IMR-90 (cell line): ENCODE data around the gene NTSR1.

Source experiments
- BHLHE40 ChIP-seq: fragments of 150-350 bp; IDR thresholded peaks from 2 replicates; pipeline ENCODE4 v1.6.1; 2016; ENCODE audit warnings: mild to moderate bottlenecking, low read depth, low read length
- CHD1 ChIP-seq: IDR thresholded peaks from 2 replicates; pipeline ENCODE4 v1.6.1; 2012; ENCODE audit warnings: low read depth, low read length, improper control_type of control experiment
- MAFK ChIP-seq: IDR thresholded peaks from 2 replicates; pipeline ENCODE4 v1.6.1; 2012; ENCODE audit warnings: low read depth, low read length, improper control_type of control experiment
- MAZ ChIP-seq: IDR thresholded peaks from 2 replicates; pipeline ENCODE4 v1.6.1; 2012; ENCODE audit warnings: low read depth, mild to moderate bottlenecking, low read length, improper control_type of control experiment, moderate library complexity, borderline replicate concordance
- POLR2A ChIP-seq: IDR thresholded peaks from 2 replicates; pipeline ENCODE4 v1.6.1; 2012; ENCODE audit warnings: mild to moderate bottlenecking, low read depth, low read length
- RAD21 ChIP-seq: IDR thresholded peaks from 2 replicates; pipeline ENCODE4 v1.6.1; 2012; ENCODE audit warnings: low read length, improper control_type of control experiment
- SMC3 ChIP-seq: fragments of 150-350 bp; IDR thresholded peaks from 2 replicates; pipeline ENCODE4 v1.6.1; 2016; ENCODE audit warnings: low read depth, mild to moderate bottlenecking, antibody characterized with exemption, low read length, moderate library complexity
- USF2 ChIP-seq: fragments of 150-350 bp; IDR thresholded peaks from 2 replicates; pipeline ENCODE4 v1.6.1; 2017; ENCODE audit warnings: mild to moderate bottlenecking, antibody characterized with exemption, low read length, low read depth
- TF ChIP-seq, protein P1 (sequence below): conservative IDR thresholded peaks from 2 replicates; pipeline ENCODE4 v1.5.1; 2012; ENCODE audit warnings: mild to moderate bottlenecking, low read depth, low read length, improper control_type of control experiment
- TF ChIP-seq, protein P2 (sequence below): fragments of 150-350 bp; IDR thresholded peaks from 2 replicates; pipeline ENCODE4 v1.6.1; 2016; ENCODE audit warnings: low read depth, mild to moderate bottlenecking, low read length, moderate library complexity, borderline replicate concordance

DNA sequence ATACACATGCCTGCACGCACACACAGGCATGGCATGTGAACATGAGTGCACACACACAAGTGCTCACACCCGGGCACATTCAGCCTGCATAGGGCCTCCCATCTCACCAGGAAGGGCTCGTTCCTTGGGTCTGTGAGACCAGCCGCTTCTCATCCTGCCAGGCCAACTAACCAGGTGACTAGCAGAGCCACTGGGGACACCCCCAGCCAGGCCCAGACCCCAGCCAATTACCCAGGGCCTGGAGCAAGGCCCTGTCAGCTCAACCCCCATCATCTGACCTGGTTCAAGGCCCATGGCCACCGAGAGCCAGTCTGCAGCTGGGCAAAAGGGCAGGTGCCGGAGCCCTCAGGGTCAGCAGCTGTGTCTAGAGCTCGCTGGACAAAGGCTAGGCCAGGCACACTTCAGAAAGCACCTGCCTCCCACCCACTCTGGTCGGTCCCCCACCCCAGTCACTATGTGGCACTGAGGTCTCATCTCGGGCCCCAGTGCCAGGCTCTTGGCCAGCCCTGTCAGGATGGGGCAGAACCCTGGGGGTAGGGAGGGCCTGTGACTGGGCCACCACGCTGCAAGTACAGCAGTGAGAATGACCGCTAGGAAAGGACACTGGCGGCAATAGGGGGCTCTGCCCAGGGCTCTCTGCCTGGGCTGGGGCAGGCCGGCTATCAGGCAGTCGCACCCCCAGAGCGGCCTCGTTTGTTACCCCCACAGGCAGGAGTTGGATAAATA lies 60.9 kb downstream of the NTSR1 start:
- TF ChIP-seq CHD1, result no peak
- TF ChIP-seq, protein P1, sequence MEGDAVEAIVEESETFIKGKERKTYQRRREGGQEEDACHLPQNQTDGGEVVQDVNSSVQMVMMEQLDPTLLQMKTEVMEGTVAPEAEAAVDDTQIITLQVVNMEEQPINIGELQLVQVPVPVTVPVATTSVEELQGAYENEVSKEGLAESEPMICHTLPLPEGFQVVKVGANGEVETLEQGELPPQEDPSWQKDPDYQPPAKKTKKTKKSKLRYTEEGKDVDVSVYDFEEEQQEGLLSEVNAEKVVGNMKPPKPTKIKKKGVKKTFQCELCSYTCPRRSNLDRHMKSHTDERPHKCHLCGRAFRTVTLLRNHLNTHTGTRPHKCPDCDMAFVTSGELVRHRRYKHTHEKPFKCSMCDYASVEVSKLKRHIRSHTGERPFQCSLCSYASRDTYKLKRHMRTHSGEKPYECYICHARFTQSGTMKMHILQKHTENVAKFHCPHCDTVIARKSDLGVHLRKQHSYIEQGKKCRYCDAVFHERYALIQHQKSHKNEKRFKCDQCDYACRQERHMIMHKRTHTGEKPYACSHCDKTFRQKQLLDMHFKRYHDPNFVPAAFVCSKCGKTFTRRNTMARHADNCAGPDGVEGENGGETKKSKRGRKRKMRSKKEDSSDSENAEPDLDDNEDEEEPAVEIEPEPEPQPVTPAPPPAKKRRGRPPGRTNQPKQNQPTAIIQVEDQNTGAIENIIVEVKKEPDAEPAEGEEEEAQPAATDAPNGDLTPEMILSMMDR, result no peak
- no peak for TF ChIP-seq BHLHE40
- no peak for TF ChIP-seq RAD21
- no peak for TF ChIP-seq POLR2A
- no peak for TF ChIP-seq USF2
- TF ChIP-seq, protein P2, sequence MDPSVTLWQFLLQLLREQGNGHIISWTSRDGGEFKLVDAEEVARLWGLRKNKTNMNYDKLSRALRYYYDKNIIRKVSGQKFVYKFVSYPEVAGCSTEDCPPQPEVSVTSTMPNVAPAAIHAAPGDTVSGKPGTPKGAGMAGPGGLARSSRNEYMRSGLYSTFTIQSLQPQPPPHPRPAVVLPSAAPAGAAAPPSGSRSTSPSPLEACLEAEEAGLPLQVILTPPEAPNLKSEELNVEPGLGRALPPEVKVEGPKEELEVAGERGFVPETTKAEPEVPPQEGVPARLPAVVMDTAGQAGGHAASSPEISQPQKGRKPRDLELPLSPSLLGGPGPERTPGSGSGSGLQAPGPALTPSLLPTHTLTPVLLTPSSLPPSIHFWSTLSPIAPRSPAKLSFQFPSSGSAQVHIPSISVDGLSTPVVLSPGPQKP, result no peak
- no peak for TF ChIP-seq SMC3
- no peak for TF ChIP-seq MAFK
- TF ChIP-seq MAZ, result no peak
